GM18951 (cell line): ENCODE data around the gene MRPL42.
"Not testable (repeated sequence)": the region's sequence is repeated elsewhere in the genome, so short reads cannot be mapped to it uniquely, and the experiment has no call there.

ENCODE experiments used
- POLR2A ChIP-seq: IDR thresholded peaks from 4 replicates; pipeline ENCODE4 v1.6.1; 2011; ENCODE audit warnings: mild to moderate bottlenecking; ENCODE audit not compliant: insufficient read length, insufficient read depth; ENCODE audit errors: extremely low read depth
- in situ Hi-C: fragments of 300-500 bp; cut with MboI; formaldehyde crosslinking; loops from one replicate; pipeline ENCODE4 v1.12.0; 2022; ENCODE audit warnings: low sequenced_read_pairs, mixed read lengths, inconsistent platforms; ENCODE audit not compliant: unreplicated experiment

Gene MRPL42

DNA sequence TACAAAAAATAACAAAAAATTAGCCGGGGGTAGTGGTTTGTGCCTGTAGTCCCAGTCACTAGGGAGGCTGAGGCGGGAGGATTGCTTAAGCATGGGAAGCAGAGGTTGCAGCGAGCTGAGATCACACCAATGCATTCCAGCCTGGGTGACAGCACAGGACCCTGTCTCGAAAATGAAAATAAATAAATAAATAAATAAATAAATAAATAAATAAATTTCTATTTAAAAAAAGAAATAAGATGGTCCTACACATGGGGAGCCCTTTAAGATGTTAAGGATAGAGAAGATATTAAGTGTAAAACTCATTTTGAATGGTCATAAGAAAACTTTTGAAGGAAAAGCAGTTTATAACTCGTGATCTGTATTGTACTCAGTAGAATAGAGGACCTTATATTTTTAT, 8.2 kb upstream of the MRPL42 start:
- TF ChIP-seq POLR2A = no peak
- in situ Hi-C loops = no loop called here

DNA sequence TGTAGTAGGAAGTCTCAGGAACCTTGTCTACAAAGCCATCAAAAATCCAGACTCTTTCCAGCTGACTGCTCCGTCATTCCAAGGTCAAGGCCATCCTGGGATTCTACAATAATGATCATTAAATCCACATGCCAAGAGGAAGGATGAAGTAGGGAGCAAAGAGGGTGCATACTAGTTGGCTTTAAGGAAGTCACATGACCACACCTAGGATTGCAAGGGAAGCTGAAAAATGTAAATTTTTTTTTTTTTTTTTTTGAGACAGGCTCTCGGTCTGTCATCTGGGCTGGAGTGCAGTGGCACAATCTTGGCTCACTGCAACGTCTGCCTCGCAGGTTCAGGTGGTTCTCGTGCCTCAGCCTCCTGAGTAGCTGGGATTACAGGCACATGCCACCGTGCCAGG, 7.3 kb upstream of the MRPL42 start:
- in situ Hi-C loops = no loop called here
- TF ChIP-seq POLR2A = no peak

DNA sequence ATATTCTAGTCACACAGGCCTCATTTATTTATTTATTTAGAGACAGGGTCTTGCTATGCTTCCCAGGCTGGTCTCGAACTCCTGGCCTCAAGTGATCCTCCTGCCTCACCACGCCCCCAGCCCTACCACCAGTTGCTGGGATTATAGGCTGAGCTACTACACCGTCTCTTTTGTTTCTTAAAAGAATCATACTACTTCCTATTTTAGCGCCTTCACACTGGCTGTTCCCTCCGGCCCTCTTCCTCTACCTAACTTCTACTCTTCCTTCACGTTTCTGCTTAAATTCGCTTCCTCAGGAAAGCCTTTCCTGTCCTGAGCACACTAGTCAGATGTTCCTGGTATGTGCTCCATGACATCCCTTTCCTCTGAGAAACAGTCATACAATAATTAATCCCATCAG, 6.4 kb upstream of the MRPL42 start:
- in situ Hi-C loops = no loop called here

DNA sequence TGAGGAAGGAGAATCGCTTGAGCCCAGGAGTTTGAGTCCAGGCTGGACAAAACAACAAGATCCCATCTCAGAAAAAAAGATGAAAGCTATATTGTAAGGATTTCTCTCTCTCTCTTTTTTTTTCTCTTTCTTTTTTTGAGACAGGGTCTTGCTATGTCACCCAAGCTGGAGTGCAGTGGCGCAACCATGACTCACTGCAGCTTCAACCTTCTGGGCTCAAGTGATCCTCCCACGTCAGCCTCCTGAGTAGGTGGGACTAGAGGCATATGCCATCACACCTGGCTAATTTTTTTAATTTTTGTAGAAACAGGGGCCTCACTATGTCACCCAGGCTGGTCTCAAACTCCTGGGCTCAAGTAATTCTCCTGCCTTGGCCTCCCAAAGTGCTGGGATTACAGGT, 5.8 kb upstream of the MRPL42 start:
- TF ChIP-seq POLR2A = no peak

More for the DNA sequence above, 6.4 kb upstream of the MRPL42 start:
- TF ChIP-seq POLR2A = no peak

DNA sequence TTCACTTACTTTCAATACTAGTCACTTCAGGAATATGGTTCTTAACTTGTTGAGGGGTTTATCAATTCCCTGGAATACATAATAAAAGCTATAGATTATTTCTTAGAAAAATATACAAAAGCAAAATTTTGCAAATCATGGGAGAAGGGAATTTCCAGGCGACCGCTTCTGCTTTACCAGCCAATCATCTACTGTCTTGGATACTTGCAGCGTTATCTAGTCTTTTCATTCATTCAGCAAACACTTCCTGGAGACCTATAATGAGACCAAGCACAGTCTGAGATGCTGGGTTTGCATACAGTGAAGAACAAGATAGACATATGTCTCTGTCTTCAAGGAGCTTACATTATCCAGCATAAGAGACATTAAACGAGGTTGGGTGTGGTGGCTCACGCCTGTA, 1.5 kb upstream of the MRPL42 start:
- no peak for TF ChIP-seq POLR2A
- in situ Hi-C loops = no loop called here

More for the DNA sequence above, 5.8 kb upstream of the MRPL42 start:
- in situ Hi-C loops = no loop called here

DNA sequence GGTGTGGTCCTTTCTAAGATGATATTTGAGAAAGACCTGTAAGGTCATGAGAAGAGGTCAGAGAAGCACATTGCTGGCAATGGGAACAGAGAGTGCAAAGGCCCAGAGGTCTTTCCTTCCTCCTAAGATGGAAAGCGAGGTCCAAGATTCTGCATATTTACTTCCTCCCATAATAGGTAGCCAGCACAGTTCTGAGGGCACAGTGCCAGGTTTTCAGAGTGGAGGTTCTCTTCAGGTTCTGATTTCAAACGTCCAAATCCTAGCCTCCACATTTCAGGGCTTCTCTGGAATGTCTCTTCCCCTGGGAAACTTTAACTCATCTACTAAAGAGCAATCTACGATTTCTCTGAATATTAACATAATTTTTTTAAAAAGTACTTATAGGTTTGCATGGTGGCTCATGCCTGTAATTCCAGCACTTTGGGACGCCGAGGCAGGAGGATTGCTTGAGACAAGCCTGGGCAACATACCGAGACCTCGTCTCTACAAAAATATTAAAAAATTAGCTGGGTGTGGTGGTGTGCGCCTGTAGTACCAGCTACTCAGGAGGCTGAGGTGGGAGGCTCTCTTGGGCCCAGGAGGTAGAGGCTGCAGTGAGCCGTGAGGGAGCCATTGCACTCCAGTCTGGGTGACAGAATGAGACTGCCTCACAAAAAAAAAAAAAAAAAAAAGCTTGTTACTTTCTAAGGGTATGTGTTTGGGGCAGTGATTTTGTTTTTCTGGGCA, 526 bp upstream of the MRPL42 start:
- in situ Hi-C loops = no loop called here
- TF ChIP-seq POLR2A = no peak

DNA sequence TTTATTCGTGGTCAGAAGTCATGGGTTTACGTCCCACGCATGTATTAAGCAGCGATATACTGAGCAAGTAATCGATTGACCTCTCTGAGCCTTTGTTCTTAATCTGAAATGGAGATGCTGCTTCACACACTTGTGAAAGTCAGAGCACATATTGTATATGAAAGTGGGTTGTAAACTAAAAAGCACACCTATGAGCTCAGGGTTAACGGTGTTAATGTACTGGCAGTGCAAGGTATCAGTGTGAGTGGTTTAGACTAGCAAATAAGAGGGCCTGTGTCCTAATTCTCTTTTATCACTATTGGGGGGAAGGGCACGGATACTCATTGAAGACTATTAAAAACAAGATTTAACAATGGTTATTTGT, 676 bp downstream of the MRPL42 start:
- no peak for TF ChIP-seq POLR2A
- in situ Hi-C loops = no loop called here

DNA sequence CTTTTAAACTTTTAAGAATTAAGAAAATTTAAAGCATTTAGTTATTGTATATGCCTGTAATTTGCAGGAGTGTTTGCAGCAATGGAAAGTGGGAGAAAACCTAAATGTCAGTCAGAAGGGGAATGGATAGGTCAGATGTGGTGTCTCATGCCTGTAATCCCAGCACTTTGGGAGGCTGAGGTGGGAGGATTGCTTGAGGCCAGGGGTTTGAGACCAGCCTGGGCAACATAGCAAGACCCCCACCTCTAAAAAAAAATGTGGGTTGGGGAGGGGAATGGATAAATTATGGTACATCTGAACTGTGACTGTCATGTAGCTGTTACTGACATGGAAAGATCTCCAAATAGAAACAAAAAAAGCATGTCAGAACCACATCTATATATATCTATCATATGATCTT, 2.1 kb downstream of the MRPL42 start:
- TF ChIP-seq POLR2A = no peak
- in situ Hi-C loops = no loop called here

DNA sequence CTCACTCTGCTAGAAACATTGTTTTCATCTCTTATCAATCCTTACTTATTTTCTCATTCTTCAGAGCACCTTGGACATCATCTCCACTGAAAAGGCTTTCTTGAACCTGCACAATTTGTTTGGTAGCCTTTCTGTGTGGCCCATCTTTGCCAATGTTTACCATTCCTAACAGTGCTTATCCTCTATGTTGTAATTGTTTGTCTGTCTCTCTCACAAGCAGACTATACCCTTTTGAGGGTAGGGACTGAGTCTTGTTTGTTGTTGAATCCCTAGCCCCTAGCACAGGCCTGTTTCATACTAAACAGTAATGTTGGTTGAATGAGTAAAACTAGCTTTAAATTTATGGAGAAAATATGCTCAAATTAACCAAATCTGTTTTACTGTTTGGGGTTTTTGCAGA, 9.2 kb downstream of the MRPL42 start:
- in situ Hi-C loops = no loop called here

DNA sequence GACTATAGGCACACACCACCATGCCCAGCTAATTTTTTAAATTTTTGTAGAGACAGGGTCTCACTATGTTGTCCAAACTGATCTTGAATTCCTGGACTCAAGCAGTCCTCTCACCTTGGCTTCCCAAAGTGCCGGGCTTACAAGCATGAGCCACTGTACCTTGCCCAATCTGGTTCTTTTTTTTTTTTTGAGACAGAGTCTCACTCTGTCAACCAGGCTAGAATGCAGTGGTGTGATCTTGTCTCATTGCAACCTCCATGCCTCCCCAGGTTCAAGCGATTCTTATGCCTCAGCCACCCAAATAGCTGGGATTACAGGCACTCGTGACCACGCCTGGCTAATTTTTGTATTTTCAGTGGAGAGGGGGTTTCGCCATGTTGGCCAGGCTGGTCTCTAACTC, 15.4 kb downstream of the MRPL42 start:
- in situ Hi-C loops = no loop called here
- no peak for TF ChIP-seq POLR2A

More for the DNA sequence above, 9.2 kb downstream of the MRPL42 start:
- TF ChIP-seq POLR2A = no peak

DNA sequence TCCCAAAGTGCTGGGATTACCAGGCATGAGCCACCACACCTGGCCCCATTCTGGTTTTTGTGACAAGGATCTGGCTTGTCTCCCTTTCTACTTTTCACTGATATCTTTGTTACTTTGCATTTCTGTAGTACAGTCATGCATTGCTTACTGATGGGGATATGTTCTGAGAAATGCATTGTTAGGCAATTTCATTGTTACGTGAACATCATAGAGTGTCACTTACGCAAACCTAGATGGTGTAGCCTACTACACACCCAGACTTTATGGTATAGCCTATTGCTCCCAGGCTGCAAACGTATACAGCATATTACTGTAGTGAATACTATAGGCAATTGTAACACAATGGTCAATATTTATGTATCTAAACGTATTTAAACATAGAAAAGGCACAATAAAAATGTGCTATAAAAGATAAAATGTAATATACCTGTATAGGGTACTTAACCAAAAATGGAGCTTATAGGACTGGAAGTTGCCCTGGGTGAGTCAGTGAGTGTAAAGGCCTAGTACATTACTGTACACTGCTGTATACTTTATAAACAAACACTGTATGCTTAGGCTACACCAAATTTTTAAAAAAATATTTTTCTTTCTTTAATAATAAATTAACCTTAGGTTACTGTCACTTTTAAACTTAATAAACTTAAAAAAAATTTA, 16.0 kb downstream of the MRPL42 start:
- in situ Hi-C loops = no loop called here
- no peak for TF ChIP-seq POLR2A

DNA sequence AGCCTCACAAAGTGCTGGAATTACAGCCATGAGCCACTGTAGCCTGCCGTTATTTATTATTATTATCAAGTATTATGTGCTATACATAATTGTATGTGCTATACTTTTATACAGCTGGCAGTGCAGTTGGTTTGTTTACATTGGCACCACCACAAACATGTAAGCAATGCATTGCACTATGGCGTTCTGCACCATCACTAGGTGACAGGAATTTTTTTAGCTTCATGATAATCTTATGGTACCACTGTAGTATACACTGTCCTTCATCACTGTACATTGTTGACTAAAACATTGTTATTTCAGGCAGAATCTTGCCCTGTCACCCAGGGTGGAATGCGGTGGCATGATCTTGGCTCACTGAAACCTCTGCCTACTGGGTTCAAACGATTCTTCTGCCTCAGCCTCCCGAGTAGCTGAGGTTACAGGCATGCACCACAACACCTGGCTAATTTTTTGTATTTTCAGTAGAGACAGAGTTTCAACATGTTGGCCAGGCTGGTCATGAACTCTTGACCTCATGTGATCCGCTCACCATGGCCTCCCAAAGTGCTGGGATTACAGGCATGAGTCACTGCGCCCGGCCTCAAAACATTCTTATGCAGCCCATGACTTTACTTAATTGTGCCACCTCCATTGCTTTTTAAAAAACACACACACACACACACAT, 17.1 kb downstream of the MRPL42 start:
- TF ChIP-seq POLR2A = no peak
- in situ Hi-C loops = no loop called here

DNA sequence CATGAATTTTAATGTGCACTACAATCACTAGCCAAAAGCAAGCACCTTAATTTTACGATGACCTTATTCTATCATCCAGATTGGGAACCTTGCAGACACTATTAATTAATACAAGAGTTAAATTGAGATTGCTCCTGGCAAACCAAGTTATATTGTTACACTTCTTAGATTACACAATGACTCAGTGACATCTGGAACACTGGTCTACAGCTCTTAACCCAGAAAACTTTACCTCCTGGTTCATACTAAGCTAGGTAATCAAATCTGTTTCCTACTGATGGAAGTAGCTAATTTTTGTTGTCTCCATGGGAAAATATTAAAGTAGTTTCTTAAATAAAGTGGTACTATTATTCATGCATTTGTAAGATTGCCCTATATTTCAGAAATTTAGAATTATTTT, 25.5 kb downstream of the MRPL42 start:
- in situ Hi-C loops = not testable (repeated sequence)

DNA sequence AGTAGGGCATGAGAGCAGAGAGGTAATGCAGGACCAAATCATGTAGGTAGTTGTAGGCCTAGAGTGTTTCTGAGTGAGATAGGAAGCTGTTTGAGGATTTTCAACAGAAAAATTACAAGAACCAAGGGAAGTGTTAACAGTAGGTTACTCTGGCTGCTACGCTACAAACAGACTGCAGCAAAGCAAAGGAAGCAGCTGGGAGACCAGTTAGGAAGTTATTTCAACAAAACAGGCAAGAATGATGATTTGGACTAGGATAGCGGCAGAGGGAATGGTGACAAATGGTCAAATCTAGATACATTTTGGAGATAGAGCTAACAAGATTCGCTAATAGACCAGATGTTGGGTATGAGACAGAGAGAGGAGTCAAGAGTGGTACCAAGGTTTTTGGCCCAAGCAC, 26.8 kb downstream of the MRPL42 start:
- TF ChIP-seq POLR2A = no peak
- in situ Hi-C loops = no loop called here
